Tibial nerve (tissue), 4 donors: ENCODE data around the gene GULP1.

Experiments used
- CTCF ChIP-seq, 5 experiments: fragments of 200-600 bp in 3 of 5; fragments of 450-650 bp in 2 of 5; sonication (generic) in 3 of 5; IDR thresholded peaks; one replicate each; pipeline ENCODE4 v1.5.1; 2016 to 2019; ENCODE audit warnings: antibody characterized with exemption in 5 of 5, mild to moderate bottlenecking in 3 of 5, moderate library complexity in 2 of 5
- EP300 ChIP-seq, 2 donors: sonication (generic); formaldehyde crosslinking; IDR thresholded peaks; one replicate each; pipeline ENCODE4 v1.6.1; 2017; ENCODE audit warnings: antibody characterized with exemption in 2 of 2, mild to moderate bottlenecking in 1 of 2

GRCh38 chr2:188306271-188306670, 14.6 kb downstream of the GULP1 start:
- TF ChIP-seq CTCF (IDR thresholded peaks at IDR 0.05) (no peak), EP300 (IDR thresholded peaks at IDR 0.05) (no peak)
